Measurements from ENCODE around the gene PHOX2A.
A peak's percentile ranks its signal among the peaks of the same experiment; 100 is the strongest.

DNA sequence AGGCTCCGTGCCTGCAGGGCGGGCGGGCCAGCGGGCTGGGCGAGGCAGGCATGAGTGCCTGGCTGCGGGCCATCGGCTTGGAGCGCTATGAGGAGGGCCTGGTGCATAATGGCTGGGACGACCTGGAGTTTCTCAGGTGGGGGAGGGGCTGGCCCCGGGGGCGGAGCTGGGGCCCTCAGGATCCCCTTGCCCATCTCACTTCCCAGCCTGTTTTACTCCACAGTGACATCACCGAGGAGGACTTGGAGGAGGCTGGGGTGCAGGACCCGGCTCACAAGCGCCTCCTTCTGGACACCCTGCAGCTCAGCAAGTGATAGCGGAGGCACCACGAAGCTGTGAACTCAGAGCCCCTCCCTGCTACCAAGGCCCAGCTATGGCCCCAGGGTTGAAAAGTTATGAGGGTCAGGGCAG is 5.9 kb downstream of the PHOX2A start:
- no peak for TF ChIP-seq MTERF4 (CRISPR knock-in tag; IDR thresholded peaks at IDR 0.05)
- TF ChIP-seq ZNF607 (CRISPR knock-in tag; IDR thresholded peaks at IDR 0.05; ENCODE audit: borderline replicate concordance), result no peak
- TF ChIP-seq NFYC (CRISPR knock-in tag; IDR thresholded peaks at IDR 0.05), result no peak
- TF ChIP-seq, protein P1, sequence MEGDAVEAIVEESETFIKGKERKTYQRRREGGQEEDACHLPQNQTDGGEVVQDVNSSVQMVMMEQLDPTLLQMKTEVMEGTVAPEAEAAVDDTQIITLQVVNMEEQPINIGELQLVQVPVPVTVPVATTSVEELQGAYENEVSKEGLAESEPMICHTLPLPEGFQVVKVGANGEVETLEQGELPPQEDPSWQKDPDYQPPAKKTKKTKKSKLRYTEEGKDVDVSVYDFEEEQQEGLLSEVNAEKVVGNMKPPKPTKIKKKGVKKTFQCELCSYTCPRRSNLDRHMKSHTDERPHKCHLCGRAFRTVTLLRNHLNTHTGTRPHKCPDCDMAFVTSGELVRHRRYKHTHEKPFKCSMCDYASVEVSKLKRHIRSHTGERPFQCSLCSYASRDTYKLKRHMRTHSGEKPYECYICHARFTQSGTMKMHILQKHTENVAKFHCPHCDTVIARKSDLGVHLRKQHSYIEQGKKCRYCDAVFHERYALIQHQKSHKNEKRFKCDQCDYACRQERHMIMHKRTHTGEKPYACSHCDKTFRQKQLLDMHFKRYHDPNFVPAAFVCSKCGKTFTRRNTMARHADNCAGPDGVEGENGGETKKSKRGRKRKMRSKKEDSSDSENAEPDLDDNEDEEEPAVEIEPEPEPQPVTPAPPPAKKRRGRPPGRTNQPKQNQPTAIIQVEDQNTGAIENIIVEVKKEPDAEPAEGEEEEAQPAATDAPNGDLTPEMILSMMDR (CRISPR knock-in tag; IDR thresholded peaks at IDR 0.05), result peak; percentile 80
- no peak for TF ChIP-seq POLR2AphosphoS5 (IDR thresholded peaks at IDR 0.05; ENCODE audit: low read depth, low read length)
- TF ChIP-seq AKNA (CRISPR knock-in tag; IDR thresholded peaks at IDR 0.05; ENCODE audit: borderline replicate concordance), result no peak
- no peak for TF ChIP-seq PCBP2 (optimal IDR thresholded peaks at IDR 0.05; ENCODE audit: low read depth, low read length, poor library complexity, severe bottlenecking)
